Mesendoderm (in vitro differentiated cells): Measurements from ENCODE around the gene TTC14.
"Not testable (repeated sequence)": the region's sequence is repeated elsewhere in the genome, so short reads cannot be mapped to it uniquely, and the experiment has no call there.

Source experiments
- DNase-seq: peaks from one replicate; pipeline ENCODE4 v3.0.0; 2013
- H2AK5ac ChIP-seq: 2 replicates; pipeline ENCODE4 v1.6.1; 2013; ENCODE audit warnings: low read length, inconsistent platforms
- H2BK120ac ChIP-seq: 2 replicates; pipeline ENCODE4 v1.6.1; 2013; ENCODE audit warnings: low read depth, mild to moderate bottlenecking, low read length, moderate library complexity, mixed read lengths
- H2BK15ac ChIP-seq: replicated peaks from 2 replicates; pipeline ENCODE4 v1.6.1; 2013; ENCODE audit warnings: low read depth, mild to moderate bottlenecking, moderate library complexity
- H2BK5ac ChIP-seq: 2 replicates; pipeline ENCODE4 v1.6.1; 2013; ENCODE audit warnings: low read length, inconsistent platforms
- H3K18ac ChIP-seq: 2 replicates; pipeline ENCODE4 v1.6.1; 2013; ENCODE audit warnings: mild to moderate bottlenecking, low read length, mixed read lengths
- H3K23ac ChIP-seq: one replicate; pipeline ENCODE4 v1.6.1; 2013; ENCODE audit warnings: low read length
- H3K27ac ChIP-seq: 2 replicates; pipeline ENCODE4 v1.5.1; 2013; ENCODE audit warnings: low read depth, mild to moderate bottlenecking, inconsistent platforms, low read length, moderate library complexity
- H3K27me3 ChIP-seq: 2 replicates; pipeline ENCODE4 v1.6.1; 2013; ENCODE audit warnings: low read length, control low read depth, mild to moderate bottlenecking, inconsistent platforms; ENCODE audit not compliant: insufficient read depth, poor library complexity
- H3K36me3 ChIP-seq: 2 replicates; pipeline ENCODE4 v1.6.1; 2013; ENCODE audit warnings: low read length, inconsistent platforms; ENCODE audit not compliant: control insufficient read depth, insufficient read depth
- H3K4ac ChIP-seq: one replicate; pipeline ENCODE4 v1.6.1; 2013; ENCODE audit warnings: low read depth, mild to moderate bottlenecking, low read length, moderate library complexity
- H3K4me1 ChIP-seq: 2 replicates; pipeline ENCODE4 v1.6.1; 2013; ENCODE audit warnings: low read depth, low read length, inconsistent platforms; ENCODE audit not compliant: control insufficient read depth
- H3K4me2 ChIP-seq: 2 replicates; pipeline ENCODE4 v1.6.1; 2013; ENCODE audit warnings: low read length
- H3K4me3 ChIP-seq: 2 replicates; pipeline ENCODE4 v1.5.1; 2013; ENCODE audit warnings: mild to moderate bottlenecking, low read length
- H3K56ac ChIP-seq: one replicate; pipeline ENCODE4 v1.6.1; 2013; ENCODE audit warnings: low read length
- H3K79me1 ChIP-seq: 2 replicates; pipeline ENCODE4 v1.6.1; 2013; ENCODE audit warnings: low read length, inconsistent platforms
- H3K79me2 ChIP-seq: 2 replicates; pipeline ENCODE4 v1.6.1; 2013; ENCODE audit warnings: mild to moderate bottlenecking, low read length; ENCODE audit not compliant: control insufficient read depth, insufficient read depth
- H3K9ac ChIP-seq: 2 replicates; pipeline ENCODE4 v1.6.1; 2013; ENCODE audit warnings: low read length, inconsistent platforms
- H4K5ac ChIP-seq: one replicate; pipeline ENCODE4 v1.6.1; 2013; ENCODE audit warnings: low read length
- H4K8ac ChIP-seq: one replicate; pipeline ENCODE4 v1.6.1; 2013; ENCODE audit warnings: low read depth, mild to moderate bottlenecking, control low read depth, low read length, moderate library complexity
- WGBS: extraction: QIAGEN DNeasy Blood & Tissue Kit; methylation state at CpG from one replicate; pipeline ENCODE4 v1.1.7; 2013; ENCODE audit warnings: low lambda C conversion rate, missing lambda C conversion rate; ENCODE audit not compliant: insufficient coverage; ENCODE audit errors: extremely low coverage; 5-methylcytosine and 5-hydroxymethylcytosine counted together

TTC14 gene

DNA sequence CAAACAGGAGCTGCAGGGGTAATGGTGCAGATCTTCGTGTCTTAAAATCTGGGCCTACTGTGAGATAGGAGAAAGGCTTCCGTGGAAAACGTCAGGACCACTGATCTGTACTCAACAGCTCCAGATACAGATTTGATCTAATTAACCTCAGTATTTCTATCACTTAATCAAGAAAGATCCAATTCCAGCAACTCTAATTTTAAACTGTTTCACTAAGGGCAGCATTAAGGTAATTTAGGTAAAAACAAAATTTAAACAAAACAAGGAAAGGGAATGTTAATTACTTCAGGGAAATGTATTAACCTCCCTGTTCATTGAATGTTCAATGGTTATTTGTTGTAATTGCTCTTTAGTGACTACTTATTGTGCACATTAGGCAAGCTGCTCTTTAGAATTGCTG, 26.4 kb upstream of the TTC14 start:
- no peak overlapping the region for H3K23ac ChIP-seq
- H3K27ac ChIP-seq = no peak overlapping the region
- H2BK15ac ChIP-seq = no peak overlapping the region
- H4K5ac ChIP-seq = no peak overlapping the region
- no peak overlapping the region for H3K9ac ChIP-seq
- WGBS = no CpG with 5 or more reads among the region's 3 CpGs
- H3K79me2 ChIP-seq = no peaks in the 10 kb centered on the region
- H3K4me1 ChIP-seq = no peaks in the 10 kb centered on the region
- H3K36me3 ChIP-seq = no peaks in the 10 kb centered on the region
- H3K4ac ChIP-seq = no peak overlapping the region
- no peak overlapping the region for H3K18ac ChIP-seq
- DNase-seq = no peak
- no peaks in the 10 kb centered on the region for H3K27me3 ChIP-seq
- no peaks in the 10 kb centered on the region for H3K79me1 ChIP-seq
- H2AK5ac ChIP-seq = no peak overlapping the region
- H3K56ac ChIP-seq = no peak overlapping the region
- no peak overlapping the region for H4K8ac ChIP-seq
- no peak overlapping the region for H3K4me2 ChIP-seq
- no peak overlapping the region for H2BK120ac ChIP-seq
- H2BK5ac ChIP-seq = no peak overlapping the region
- H3K4me3 ChIP-seq = no peak overlapping the region

GRCh38 chr3:180580934-180581333, 21.0 kb upstream of the TTC14 start:
- H3K27me3 ChIP-seq = no peaks in the 10 kb centered on the region
- no peak for DNase-seq
- H4K8ac ChIP-seq = no peak overlapping the region
- H3K23ac ChIP-seq = no peak overlapping the region
- no peak overlapping the region for H3K18ac ChIP-seq
- no peak overlapping the region for H3K4me3 ChIP-seq
- no peaks in the 10 kb centered on the region for H3K36me3 ChIP-seq
- H4K5ac ChIP-seq = no peak overlapping the region
- no peaks in the 10 kb centered on the region for H3K4me1 ChIP-seq
- no peak overlapping the region for H3K27ac ChIP-seq
- no peak overlapping the region for H3K9ac ChIP-seq
- H3K56ac ChIP-seq = no peak overlapping the region
- no peak overlapping the region for H2AK5ac ChIP-seq
- no peaks in the 10 kb centered on the region for H3K79me1 ChIP-seq
- H2BK5ac ChIP-seq = no peak overlapping the region
- H3K4ac ChIP-seq = no peak overlapping the region
- H3K4me2 ChIP-seq = no peak overlapping the region
- H2BK15ac ChIP-seq = no peak overlapping the region
- no peak overlapping the region for H2BK120ac ChIP-seq
- no CpG with 5 or more reads among the region's 1 CpG for WGBS
- H3K79me2 ChIP-seq = no peaks in the 10 kb centered on the region

- DNase-seq = no peak
- H4K5ac ChIP-seq = no peak overlapping the region
- no CpG with 5 or more reads among the region's 23 CpGs for WGBS
- H3K4me2 ChIP-seq = no peak overlapping the region
- no peaks in the 10 kb centered on the region for H3K36me3 ChIP-seq
- H3K9ac ChIP-seq = no peak overlapping the region
- H2AK5ac ChIP-seq = no peak overlapping the region
- H3K79me1 ChIP-seq = no peaks in the 10 kb centered on the region
- no peak overlapping the region for H3K4ac ChIP-seq
- H2BK15ac ChIP-seq = no peak overlapping the region
- H3K79me2 ChIP-seq = no peaks in the 10 kb centered on the region
- no peak overlapping the region for H3K23ac ChIP-seq
- H3K27me3 ChIP-seq = no peaks in the 10 kb centered on the region
- no peaks in the 10 kb centered on the region for H3K4me1 ChIP-seq
- no peak overlapping the region for H2BK120ac ChIP-seq
- no peak overlapping the region for H3K4me3 ChIP-seq
- no peak overlapping the region for H3K56ac ChIP-seq
- H4K8ac ChIP-seq = no peak overlapping the region
- H2BK5ac ChIP-seq = no peak overlapping the region
- H3K27ac ChIP-seq = no peak overlapping the region
- no peak overlapping the region for H3K18ac ChIP-seq
Observed at GRCh38 chr3:180590396-180590795, 11.6 kb upstream of the TTC14 start.

GRCh38 chr3:180593631-180594030, 8.3 kb upstream of the TTC14 start:
- not testable (repeated sequence) for H2BK5ac ChIP-seq, H3K18ac ChIP-seq, H3K4me3 ChIP-seq, H3K4me2 ChIP-seq, H2BK15ac ChIP-seq, DNase-seq, H3K36me3 ChIP-seq, H3K9ac ChIP-seq, H3K4me1 ChIP-seq, H4K8ac ChIP-seq, H4K5ac ChIP-seq, H3K27ac ChIP-seq, H3K79me1 ChIP-seq, H3K56ac ChIP-seq, H3K4ac ChIP-seq, H3K79me2 ChIP-seq, H2AK5ac ChIP-seq, H3K27me3 ChIP-seq, H3K23ac ChIP-seq, H2BK120ac ChIP-seq
- no CpG with 5 or more reads among the region's 7 CpGs for WGBS

GRCh38 chr3:180594631-180595558, 7.1 kb upstream of the TTC14 start:
- no peak overlapping the region for H4K8ac ChIP-seq
- H3K56ac ChIP-seq = no peak overlapping the region
- no peaks in the 10 kb centered on the region for H3K79me2 ChIP-seq
- H3K4me2 ChIP-seq = no peak overlapping the region
- no peak overlapping the region for H3K18ac ChIP-seq
- no peak overlapping the region for H2BK5ac ChIP-seq
- no peak overlapping the region for H3K4ac ChIP-seq
- H4K5ac ChIP-seq = no peak overlapping the region
- no peaks in the 10 kb centered on the region for H3K27me3 ChIP-seq
- no peaks in the 10 kb centered on the region for H3K36me3 ChIP-seq
- H2AK5ac ChIP-seq = no peak overlapping the region
- H2BK15ac ChIP-seq = no peak overlapping the region
- DNase-seq = peak; percentile 54
- no peak overlapping the region for H3K4me3 ChIP-seq
- no peak overlapping the region for H2BK120ac ChIP-seq
- no peaks in the 10 kb centered on the region for H3K79me1 ChIP-seq
- H3K23ac ChIP-seq = no peak overlapping the region
- no peaks in the 10 kb centered on the region for H3K4me1 ChIP-seq
- H3K9ac ChIP-seq = no peak overlapping the region
- WGBS = no CpG with 5 or more reads among the region's 2 CpGs
- H3K27ac ChIP-seq = no peak overlapping the region

- Histone ChIP-seq H3K79me2 (no peaks in the 10 kb centered on the region), H3K4me2 (no peak overlapping the region), H3K27ac (no peak overlapping the region), H3K56ac (no peak overlapping the region), H2BK120ac (no peak overlapping the region), H2AK5ac (no peak overlapping the region), H3K9ac (no peak overlapping the region), H4K8ac (no peak overlapping the region), H3K27me3 (no peaks in the 10 kb centered on the region), H3K23ac (no peak overlapping the region), H2BK5ac (no peak overlapping the region), H3K4ac (no peak overlapping the region), H3K18ac (no peak overlapping the region), H3K4me1 (no peaks in the 10 kb centered on the region), H3K4me3 (no peak overlapping the region), H4K5ac (no peak overlapping the region), H3K79me1 (no peaks in the 10 kb centered on the region), H3K36me3 (no peaks in the 10 kb centered on the region), H2BK15ac (no peak overlapping the region)
- WGBS = no CpG with 5 or more reads among the region's 1 CpG
- DNase-seq = no peak
Observed at GRCh38 chr3:180595559-180595935, 6.4 kb upstream of the TTC14 start.
